ENCODE measurements around the gene DCTN1.
"Not testable (repeated sequence)": the region's sequence is repeated elsewhere in the genome, so short reads cannot be mapped to it uniquely, and the experiment has no call there.

Gene DCTN1

DNA sequence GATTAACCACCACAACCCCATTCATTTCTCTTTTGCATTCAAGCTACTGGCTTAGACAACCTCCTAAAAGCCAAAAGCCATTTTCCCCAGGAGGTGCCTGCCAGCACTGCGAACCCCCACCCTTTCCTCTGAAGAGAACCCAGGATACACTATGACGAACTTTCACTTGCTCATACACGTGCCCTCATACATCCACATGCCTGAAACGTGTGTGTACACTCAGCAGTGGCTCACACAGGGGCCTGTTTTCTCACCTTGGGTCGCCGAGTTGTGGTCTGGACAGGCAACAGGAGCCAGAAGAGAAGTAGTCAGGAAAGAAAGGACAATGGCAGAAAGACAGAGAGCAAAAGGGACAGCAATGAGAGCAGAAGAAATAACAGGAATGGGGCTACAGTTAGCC lies 7.4 kb downstream of the DCTN1 start:
- no peak for DNase-seq

DNA sequence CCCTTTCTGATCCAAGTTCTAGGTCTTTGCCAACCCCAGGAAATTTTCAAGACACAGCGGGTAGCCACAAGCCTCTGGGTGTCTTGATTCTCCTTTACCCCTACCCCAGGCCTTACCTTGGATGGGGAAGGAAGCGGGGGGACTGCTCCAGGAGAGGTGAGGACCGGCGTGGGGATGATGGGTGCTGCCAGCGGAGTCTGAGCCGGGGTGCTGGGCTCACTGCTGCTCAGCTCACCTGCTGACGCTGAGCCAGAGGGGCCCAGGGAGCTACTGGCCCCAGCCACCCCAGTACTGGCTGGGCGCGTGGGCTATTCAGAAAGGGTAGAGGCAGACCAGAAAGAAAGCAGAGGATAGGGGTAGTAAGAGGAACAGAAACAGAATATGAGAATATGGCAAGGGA lies 8.7 kb downstream of the DCTN1 start:
- no peak for DNase-seq

DNA sequence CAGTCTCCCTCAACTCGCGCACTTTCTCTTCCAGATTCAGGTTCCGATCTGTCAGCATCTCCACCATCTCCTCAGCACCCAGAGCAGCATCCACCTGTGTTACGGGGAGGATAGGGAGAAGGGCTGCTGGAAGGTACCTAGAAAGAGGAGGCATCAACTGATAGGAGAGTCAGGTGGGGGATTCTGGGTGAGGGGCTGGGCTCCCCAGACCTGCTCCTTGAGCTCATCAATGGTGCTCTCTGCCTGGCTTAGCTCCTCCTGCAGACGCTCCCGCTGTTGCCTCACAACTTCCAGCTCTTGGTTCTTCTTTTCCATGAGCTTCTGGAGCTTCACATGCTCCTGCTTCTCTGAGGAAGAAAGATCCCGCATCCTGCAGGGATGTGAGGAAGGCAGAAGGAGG lies 10.1 kb downstream of the DCTN1 start:
- no peak for DNase-seq

DNA sequence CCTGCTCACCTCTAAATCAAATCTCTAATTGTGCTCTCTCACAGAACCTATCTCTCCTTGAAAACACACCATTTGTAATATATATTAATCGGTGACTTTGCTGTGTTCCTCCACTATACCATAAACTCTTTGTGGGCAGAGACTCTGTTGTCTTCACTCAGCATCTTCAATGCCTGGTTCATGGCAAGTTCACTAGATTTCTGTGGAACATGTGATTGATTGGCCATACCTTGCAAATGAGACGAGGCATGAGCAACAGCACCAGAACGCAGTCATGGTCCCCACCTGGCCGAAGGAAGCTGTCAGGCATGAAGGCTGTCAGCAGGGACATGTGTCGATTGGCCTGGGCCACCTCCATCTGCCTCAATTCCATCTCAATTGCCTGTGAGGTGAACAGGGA lies 11.6 kb downstream of the DCTN1 start:
- no peak for DNase-seq

DNA sequence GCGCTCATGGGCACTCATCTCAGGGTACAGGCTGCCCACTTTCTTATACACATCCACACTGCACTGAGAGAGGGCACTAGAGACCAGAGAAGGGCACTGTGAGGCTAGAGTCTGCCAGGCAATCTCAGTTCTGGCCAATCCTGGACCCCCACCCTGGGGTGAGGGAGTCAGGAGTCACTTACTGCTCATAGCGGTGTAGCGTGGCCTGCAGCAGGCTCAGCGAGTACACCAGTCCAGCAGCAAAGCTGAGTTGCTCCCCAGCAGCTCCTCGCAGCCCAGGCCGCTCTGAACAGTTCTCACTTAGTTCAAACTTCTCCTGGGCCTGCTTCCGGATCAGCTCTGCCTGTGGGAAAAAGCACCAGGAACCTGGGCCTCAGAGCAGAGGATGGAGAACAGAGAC lies 12.3 kb downstream of the DCTN1 start:
- no peak for DNase-seq

DNA sequence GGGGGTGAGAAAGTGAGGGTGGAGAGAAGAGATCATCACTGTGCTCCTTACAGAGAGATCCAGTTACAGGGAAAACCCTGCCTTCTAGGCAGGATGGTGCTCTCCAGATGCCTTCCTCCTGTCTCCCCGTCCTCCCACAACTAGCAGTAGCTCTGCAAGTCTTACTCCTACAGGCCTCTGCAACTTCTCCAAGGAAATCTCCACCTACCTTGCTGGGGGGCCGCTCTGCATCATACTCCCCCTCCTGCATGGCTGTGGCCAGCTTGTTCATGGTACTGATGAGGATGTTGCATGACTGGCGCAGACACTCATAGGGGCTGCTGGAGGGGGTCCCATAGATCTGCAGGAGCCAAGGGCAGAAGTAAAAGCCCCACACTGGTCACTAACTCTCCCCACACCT lies 14.1 kb downstream of the DCTN1 start:
- no peak for DNase-seq

DNA sequence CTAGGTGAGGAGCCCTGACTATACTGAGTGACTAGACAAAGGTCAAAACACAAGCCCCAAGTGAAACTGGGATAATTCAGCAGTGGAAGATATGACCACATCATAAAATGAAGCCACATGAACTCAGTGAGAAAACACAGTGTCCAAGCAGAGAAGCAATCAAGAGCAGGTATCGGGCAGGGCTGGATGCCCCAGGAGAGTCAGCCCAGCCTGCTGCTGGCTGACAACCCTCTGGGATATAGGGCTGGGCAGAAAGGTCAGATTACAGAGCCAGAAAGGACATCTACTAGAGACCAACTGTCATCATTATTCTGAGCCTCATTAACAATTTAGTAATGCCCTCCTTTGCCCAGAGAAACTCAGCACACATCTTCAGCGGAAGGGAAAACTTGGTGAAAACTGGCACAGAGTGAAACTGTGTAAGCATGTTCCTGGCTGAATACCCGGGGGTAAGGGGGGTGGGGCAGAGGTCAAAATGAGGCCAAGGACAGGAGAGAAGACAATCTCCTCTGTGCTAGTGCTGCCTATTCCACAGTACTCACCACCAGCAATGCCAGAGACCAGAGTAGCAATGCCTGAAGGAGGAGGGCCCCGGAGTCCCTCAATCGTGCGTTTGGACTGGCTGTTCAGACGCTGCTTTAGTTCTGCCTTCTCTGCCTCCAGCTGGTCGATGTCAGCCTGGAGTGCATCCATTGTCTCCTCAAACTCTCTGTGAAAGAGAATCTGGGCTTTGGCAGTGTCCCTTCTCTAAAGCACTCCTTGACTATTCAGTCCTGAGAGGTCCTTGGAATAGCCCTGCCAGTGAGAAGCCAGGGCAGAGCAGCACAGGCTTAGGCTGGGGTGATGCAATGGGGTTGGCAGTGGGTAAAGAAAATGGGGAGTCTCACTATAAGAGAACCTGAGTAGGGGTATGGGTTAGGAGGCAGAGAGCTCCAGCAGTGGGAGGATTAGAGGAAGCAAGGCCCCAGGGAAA lies 15.3 kb downstream of the DCTN1 start:
- peak in 14 of 56 donors; percentile 7 to 48 (median 30) for DNase-seq

DNA sequence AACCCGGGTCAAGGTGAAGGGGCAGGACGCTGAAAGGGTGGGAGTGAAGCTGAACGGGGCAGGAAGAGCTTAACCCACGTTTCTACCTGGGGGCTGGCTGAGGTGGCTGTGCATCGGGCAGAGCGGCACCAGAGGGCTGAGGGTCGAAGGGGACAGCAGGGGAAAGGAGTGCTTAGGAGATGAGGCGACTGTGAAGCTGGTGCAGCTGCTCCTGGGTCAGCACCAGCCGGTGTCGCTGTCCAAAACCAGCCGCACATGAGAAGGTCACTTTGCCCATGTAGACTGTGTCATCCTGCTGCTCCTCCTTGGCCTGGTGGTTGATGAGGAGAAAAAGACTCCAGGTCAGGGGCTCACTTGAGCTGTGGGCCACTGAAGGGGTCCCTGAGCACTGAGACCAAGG lies 18.8 kb downstream of the DCTN1 start:
- DNase-seq: no peak

DNA sequence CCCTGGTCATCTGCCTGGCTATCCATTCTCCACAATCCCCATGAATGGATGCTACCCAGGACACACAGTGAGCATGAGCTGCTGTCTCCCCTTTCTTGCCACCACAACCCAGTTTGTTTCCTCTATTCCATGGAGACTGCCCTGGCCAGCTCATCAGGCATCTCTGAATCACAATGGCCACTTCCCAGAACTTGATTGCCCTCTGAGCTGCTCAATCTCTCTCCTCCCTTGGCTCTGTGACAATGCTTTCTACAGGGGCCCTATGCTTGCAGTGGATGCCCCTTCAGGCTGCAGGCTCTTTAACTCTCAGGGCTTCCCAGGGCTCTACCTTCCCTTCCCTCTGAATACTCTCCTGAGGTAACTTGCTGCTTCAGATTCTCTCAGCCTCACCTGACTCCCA lies 22.5 kb downstream of the DCTN1 start:
- no peak for DNase-seq

DNA sequence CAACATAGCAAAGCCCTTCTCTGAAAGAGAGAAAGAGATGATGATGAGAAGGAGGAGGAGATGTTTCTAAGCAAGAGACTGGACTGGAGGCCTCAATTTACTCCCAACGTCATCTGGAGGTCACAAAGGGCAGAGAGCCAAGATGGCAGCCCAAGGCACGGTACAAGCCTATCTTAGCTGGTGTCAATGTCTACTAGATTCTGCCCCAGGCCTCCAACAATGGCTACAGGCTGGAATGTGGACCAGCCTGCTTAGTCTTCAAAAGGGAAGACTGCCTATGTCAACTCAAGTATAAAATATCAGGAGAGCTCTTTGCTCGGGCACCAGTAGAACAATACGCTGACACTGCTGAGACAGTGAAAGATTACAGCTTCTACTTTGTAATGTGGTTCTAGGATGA lies 30.2 kb downstream of the DCTN1 start:
- DNase-seq: no peak

DNA sequence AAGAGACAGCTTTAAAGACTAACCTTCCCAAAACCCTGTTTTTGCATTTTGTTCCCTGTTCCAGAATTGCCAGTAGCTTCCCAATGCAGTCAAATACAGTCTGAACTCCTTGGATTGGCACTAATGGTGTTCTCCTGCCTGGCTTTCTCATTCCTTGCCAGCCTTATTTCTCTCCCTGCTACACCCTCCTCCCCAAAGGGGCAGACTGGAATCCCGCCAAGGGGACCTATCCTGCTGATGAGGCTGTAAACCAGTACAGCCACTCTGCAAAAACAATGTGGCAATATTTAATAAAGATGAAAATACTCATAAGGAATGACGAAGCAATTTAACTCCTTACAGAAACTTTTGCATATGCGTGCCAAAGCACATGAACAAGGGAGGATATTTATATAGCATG lies 32.4 kb downstream of the DCTN1 start:
- no peak for DNase-seq

DNA sequence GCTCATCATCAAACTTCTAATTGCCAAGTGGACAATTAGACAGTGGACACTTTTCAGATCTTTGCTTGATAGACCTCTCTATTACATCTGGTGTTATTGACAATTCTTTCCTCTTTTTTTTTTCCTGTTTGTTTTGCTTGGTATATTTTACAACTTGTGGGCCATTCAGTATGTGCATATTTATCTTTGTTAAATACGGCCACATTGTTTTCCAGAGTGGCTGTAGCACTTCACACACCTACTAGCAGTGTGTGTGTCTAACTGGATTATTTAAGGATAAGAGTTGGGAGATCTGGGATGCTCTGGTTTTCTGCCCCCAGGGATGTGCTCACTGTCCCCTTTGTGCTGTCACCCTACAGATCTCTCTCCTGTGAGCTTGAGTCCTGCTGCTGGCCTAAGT lies 32.8 kb downstream of the DCTN1 start:
- no peak for DNase-seq

DNA sequence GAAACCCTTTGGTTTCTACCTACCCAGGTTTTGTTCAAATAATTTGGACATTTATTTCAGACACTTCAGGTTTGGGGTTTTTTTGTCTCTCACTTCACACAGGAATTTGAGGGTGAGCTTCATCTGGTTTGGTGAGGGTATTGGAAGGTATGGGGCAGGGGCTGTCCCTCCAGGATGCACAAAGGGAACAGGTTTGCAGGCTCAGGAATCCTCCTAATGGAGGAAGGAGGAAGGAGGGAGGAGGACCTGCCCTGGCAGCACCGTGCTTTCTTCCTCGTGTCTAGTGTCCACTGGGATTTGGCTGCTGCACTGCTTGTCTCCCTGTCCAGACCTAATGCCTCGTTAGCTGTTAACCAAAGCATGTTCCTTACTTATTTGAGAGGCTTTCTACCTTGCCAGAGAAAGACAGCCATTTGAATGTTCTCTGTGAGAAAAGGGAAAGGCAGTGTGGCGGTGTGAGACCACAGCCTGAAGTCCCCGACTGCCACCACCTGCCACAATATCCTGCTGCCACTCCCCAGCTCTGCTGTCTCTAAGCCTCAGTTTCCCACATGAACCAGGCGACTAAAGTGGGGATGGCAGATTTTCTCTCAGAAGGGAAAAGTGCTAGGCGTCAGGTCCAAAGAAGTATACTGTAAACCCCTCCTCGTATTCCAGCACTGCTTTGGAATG lies 34.7 kb downstream of the DCTN1 start:
- no peak for DNase-seq

DNA sequence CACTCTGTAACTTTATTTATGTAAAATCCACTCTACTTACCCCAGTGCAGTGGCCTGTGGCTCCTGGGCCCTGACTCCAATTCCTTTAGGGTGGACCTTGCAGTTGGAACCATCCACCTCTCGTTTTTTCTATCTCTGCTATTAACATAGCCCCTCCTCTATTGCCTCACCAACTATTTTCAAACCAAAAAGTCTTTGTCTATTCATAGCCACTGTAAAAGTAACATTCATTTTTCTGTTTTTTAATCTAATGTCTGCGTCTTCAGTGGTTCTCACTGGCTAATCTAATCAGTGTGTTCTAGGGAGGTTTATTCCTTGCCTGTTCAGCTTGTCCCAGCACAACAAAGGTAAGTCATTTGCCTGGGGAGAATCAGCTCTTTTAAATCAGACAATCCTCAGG lies 36.8 kb downstream of the DCTN1 start, which contains the start of gene SLC4A5:
SLC4A5 (minus strand) TSS at position 101 of the 400 bp plus-strand sequence. CDS start 28,393 bp downstream, outside the sequence.
- DNase-seq: no peak

DNA sequence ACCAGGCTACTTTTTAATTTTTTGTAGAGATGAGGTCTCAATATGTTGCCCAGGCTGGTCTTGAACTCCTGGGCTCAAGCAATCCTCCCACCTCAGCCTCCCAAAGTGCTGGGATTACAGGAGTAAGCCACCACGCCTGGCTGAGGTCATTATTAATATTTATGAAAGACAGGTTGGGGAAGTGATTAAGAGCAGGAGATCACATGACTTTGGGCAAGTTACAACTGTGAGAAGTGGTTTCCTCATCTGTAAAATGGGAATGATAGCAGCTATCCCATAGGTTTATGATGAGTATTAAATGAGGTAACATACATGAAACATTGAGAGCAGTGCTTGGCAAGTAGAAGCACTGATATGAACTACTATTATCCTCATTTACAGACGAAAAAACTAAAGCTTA lies 43.9 kb downstream of the DCTN1 start:
- DNase-seq: not testable (repeated sequence)

DNA sequence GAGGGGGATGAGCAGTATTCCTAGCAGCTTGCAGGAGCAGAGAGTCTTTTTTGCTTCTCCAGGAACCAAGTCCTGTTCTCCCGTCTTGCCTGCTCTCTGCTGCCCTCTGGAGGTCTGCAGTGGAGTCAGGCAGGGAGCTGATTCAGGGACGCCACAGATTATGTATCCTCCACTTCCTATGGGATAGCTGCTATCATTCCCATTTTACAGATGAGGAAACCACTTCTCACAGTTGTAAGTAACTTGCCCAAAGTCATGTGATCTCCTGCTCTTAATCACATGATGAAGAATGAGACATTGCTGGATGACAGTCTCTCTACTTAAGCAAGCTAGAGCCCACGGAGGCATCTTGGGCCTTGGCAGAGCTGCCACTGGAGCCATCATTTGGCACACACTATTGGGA lies 45.2 kb downstream of the DCTN1 start:
- peak in 54 of 56 donors; percentile 2 to 85 (median 48) for DNase-seq

DNA sequence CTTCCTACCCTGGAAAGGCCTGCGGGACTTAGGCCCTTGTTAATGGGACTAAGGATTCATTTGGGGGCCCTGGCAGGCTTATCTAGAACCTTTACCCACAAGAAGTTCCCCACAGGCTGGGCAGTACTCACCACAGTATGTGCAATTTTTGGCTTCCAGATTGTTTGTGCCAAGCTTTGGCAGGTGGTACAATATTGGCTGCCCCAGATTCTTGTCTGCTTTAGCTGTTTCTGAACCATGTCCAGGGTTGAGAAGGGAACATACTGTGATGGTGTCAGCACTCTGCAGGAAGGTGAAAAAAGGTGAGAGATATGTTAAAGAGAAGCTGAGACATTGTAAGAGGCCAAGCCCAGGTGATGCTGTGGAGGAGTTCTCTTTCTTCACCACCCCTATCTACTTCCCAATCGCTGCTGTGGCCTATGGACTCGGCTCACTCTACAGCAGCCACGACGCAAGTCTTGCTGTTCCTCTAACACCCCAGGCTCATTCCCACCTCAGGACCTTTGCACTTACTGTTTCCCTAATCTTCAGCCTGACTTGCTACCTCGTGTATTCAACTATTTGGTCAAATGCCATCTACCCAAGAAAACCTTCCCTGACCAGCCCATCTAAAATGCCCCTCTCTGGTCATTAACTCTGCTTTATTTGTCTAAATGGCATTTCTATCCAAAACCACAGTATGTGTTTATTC lies 46.1 kb downstream of the DCTN1 start:
- DNase-seq: no peak

DNA sequence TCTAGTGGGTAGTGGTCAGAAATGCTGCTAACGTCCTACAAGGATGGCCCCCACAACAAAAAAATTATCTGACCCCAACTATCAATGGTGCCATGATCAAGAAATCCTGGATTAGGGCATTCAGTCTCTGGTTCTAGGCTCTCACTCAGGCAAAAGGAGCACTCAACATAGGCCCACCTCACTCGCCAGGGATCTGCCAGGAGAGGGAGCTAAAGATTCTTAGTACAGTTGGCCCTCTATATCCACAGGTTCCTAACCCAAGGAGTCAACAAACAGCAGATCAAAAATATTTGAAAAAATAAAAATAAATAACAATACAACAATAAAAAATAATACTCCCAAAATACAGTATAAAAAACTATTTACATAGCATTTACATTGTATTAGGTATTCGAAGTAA lies 46.9 kb downstream of the DCTN1 start:
- DNase-seq: peak in 2 of 56 donors; percentile 7 to 8

DNA sequence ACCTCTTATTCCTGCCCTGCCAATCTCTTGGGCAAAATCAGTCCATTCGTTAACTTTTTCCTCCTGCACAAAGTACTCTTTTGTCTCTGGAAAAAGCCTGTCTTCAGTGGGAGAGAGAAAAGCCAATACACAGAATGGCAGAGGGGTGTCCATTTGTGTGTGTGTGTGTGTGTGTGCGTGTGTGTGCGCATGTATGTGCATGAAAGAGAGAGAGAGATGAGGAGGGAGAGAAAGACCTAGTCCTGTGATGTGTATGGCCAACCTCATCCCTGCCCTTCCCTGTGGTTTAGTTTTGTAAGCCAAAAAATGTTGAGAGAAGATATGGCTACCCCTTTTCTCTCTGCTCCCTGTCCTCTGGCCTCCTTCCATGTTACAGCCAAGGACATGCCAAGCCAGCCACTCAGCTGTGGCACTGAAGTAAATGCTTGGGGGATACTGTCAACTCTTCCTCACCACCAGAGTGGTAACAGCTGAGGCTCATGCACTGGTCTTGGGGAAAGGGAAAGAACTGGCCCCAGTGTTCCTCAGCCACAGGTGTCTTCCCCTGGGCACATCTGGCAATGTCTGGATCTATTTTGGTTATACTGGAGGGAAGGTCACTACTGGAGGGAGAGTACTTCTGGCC lies 47.4 kb downstream of the DCTN1 start:
- no peak for DNase-seq

DNA sequence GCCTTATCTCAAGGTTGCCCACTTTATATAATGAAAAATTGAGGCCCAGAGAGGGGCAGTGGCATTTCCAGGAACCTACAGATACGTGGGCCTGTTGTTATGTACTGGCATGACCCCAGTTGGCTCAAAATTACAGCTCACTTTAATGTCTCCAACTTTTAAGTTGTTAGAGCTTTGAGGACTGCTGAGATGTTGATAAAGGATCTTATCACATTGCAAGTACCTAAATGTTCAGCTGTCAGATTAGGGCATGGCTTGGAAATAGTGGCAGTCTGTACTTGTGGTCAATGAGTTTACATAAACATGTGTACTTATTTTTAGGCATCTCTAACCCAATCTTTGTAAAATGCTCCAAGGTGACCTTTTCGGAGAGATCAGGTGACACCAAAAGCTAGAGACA lies 51.5 kb downstream of the DCTN1 start:
- no peak for DNase-seq

DNA sequence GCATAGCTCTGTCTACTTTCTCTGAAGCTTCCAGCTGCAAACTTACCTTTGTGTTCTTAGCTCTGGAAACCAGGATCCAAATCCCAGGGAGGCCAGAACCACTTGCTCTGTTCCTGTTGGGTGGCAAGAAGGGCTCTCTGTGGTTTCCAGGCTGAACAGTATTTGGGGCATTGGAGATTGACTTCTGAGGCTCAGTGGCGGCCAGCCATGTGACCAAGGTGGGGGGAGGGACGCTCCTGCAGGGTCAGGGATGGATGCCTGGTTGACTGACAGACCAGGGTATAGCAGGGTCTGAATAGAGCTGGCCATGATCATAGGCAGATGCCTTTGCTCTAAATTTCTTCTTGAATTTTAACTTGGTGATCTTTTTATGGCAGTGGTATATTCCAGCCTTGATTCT lies 52.0 kb downstream of the DCTN1 start:
- no peak for DNase-seq

DNA sequence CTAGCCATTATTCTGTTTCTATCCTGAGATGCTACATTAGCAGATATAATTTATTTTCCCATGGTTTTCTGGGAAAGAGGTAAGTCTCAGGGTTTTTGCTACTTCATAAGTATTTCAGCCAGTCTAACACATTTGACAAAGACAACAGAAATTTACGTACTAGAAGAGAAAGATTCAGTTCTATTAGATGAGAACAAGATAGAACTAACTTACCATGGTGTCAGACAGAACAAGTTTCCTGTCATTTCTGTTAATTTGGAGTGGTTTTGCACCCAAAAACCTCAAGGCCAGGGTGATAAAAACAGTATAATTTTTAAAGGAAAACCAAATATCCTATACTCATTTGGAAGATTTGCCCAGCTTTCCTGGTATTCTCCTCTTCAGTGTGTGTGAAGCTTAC lies 52.5 kb downstream of the DCTN1 start:
- no peak for DNase-seq

All from nucleus accumbens (tissue), 56 donors.